A549 treated with dexamethasone at 1 μM for 4 hours (cell line): Measurements from ENCODE around the gene TSPAN2. TPM values are rescaled to one million over a fixed set of nuclear protein-coding genes. Genes with fewer than 3 reads are reported as not detected.

ENCODE experiments used
- total RNA-seq: library from RNA; stranded (reverse); fragments of 200-300 nt; extraction: Qiagen RNA extraction; gene quantifications from 5 replicates; pipeline ENCODE4 v1.2.3, GENCODE V29; 2022

The TSPAN2 gene
- total RNA-seq: 0.63 to 1.2 TPM (median 0.84 TPM) in 5 replicates

DNA sequence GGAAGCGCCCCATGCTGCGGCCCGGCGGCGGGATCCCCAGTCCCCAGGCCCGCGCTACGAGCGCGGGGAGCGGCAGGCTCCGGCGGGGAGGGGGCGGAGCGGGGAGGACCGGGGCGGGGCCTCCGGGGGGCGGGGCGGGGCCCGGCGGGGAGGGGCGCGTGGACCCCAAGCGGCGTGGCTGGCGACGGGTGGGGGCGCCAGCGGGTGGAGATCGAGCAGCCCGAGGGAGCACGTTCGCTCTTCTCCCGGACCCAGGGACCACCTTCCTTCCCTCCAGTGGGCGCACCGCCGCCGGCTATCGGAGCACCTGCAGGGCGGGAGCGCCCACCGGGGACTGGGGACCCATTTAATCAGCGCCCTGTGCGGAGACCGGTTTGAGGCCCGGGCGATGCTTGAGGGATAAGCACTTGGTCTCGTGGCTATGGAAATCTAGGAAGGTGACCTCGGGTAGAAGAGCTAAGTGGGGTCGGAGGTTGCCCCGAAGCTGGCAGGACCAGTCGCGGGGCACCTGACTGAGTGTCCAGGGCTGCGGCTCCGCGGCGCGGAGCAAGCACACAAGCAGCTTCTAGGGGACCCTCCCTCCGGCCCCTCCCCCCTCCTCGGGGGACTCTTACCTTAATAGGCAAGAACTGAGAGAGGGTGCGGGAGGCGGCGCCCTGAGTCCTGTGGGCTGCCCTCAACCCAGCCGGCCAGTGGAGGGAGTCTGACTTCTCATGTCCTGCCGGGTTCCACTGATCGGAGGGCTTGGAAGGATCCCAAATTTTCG lies at the start of gene TSPAN2:
TSS of gene TSPAN2 (minus strand) at position 84 of the 766 bp plus-strand sequence. CDS start at position 13, 71 bp downstream.

GRCh38 chr1:115029526-115029925 lies 59.8 kb downstream of the TSPAN2 start, which contains the start of gene TSHB:
Gene TSHB, plus strand, starts transcription at chr1:115029826. Its CDS starts 3,537 bp downstream, at chr1:115033363.

Other genes starting within 250 kb of the TSPAN2 start
- gene SYCP1, start 234.6 kb downstream of the TSPAN2 start, total RNA-seq: not detected in 5 replicates
- not detected in 5 replicates for gene TSHB, start 59.7 kb downstream of the TSPAN2 start, total RNA-seq
- gene NGF, start 248.7 kb upstream of the TSPAN2 start, total RNA-seq: 0.29 to 0.70 TPM (median 0.61 TPM) in 5 replicates